Vagina (tissue), 2 donors: ENCODE data around the gene EEF2K. TPM values are rescaled to one million over a fixed set of nuclear protein-coding genes. Genes with fewer than 3 reads are reported as not detected.

Experiments used
- DNase-seq, 2 donors: peaks; one replicate each; pipeline ENCODE4 v3.0.0-alpha.2; 2017; ENCODE audit errors: extremely low spot score in 2 of 2
- H3K27ac ChIP-seq: fragments of 200-600 bp; sonication (generic); one replicate; pipeline ENCODE4 v1.5.1; 2019
- H3K27me3 ChIP-seq: fragments of 200-600 bp; sonication (generic); one replicate; pipeline ENCODE4 v1.5.1; 2019
- H3K36me3 ChIP-seq, 2 donors: fragments of 200-600 bp; sonication (generic); one replicate each; pipeline ENCODE4 v1.5.1; 2017 to 2019
- H3K4me1 ChIP-seq: fragments of 200-600 bp; sonication (generic); one replicate; pipeline ENCODE4 v1.5.1; 2019
- H3K4me3 ChIP-seq, 2 donors: fragments of 200-600 bp; sonication (generic); 1 replicate in 1 of 2; 2 replicates in 1 of 2; pipeline ENCODE4 v1.5.1; 2016 to 2019
- H3K9me3 ChIP-seq: fragments of 200-600 bp; sonication (generic); one replicate; pipeline ENCODE4 v1.5.1; 2019
- POLR2A ChIP-seq, 2 donors: fragments of 450-650 bp; IDR thresholded peaks; one replicate each; pipeline ENCODE4 v1.6.1; 2017; ENCODE audit warnings: antibody characterized with exemption in 2 of 2, mild to moderate bottlenecking in 2 of 2, moderate library complexity in 2 of 2
- POLR2AphosphoS5 ChIP-seq, 2 donors: sonication (generic); formaldehyde crosslinking; IDR thresholded peaks; one replicate each; pipeline ENCODE4 v1.9.0; 2017; ENCODE audit warnings: antibody characterized with exemption in 2 of 2, mild to moderate bottlenecking in 2 of 2, low read depth in 1 of 2; ENCODE audit not compliant: insufficient read depth in 1 of 2
- intact Hi-C: fragments of 100-400 bp; cut with DNase I; formaldehyde crosslinking; loops from one replicate; pipeline ENCODE4 v1.15.1; 2023
- total RNA-seq: library from RNA; depleted of rRNA; stranded (reverse); fragments of >200 nt; gene quantifications from one replicate; pipeline ENCODE4 v1.2.3, GENCODE V29; 2016
- TF ChIP-seq, protein P1 (sequence below), 3 experiments: fragments of 450-650 bp in 2 of 3; fragments of 200-600 bp in 1 of 3; sonication (generic) in 1 of 3; IDR thresholded peaks; one replicate each; pipeline ENCODE4 v1.5.1; 2017 to 2019; ENCODE audit warnings: antibody characterized with exemption in 3 of 3, mild to moderate bottlenecking in 2 of 3, moderate library complexity in 2 of 3

EEF2K gene
- total RNA-seq, 1 donor from 2014 or later = 50.3 TPM

DNA sequence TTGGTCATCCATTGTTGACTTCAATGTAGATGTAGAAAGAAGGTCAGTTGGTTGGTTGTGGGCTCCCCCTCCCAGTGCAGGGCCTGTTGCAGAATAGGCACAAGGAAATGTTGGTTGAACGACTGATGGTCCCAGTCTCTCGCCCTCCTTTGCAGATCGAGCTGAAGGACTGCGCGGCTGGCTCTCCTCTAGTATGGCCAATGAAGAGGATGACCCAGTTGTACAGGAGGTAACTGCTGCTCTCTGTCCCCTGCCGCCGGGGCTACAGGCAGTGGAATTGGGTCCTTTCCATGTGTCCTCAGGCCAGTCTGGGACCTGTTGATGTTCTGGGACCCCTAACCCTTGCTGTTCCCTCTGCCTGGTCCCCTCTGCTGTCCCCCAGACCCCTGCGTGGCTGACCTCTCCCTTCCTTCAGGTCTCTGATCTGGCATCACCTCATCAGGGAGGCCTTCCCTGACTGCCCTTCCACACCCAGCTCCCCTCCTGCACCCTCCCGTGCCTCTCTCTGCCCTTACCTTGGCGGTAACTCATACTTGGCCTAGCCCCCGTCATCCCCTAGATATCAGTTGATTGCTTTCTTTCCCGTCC lies 96.8 kb downstream of the EEF2K start:
- no peak for DNase-seq
- no peak overlapping the region for H3K4me3 ChIP-seq
- intact Hi-C loops = no loop called here
- H3K27me3 ChIP-seq = no peaks in the 10 kb centered on the region
- peaks cover 0 to 20% of the 10 kb centered on the region in 2 donors for H3K36me3 ChIP-seq
- H3K4me1 ChIP-seq = peaks cover 19% of the 10 kb centered on the region
- H3K9me3 ChIP-seq = no peaks in the 10 kb centered on the region
- TF ChIP-seq POLR2AphosphoS5 (IDR thresholded peaks at IDR 0.05; ENCODE audit: insufficient read depth in 1 of 2, low read depth in 1 of 2) (no peak), POLR2A (IDR thresholded peaks at IDR 0.05) (no peak)
- TF ChIP-seq, protein P1, sequence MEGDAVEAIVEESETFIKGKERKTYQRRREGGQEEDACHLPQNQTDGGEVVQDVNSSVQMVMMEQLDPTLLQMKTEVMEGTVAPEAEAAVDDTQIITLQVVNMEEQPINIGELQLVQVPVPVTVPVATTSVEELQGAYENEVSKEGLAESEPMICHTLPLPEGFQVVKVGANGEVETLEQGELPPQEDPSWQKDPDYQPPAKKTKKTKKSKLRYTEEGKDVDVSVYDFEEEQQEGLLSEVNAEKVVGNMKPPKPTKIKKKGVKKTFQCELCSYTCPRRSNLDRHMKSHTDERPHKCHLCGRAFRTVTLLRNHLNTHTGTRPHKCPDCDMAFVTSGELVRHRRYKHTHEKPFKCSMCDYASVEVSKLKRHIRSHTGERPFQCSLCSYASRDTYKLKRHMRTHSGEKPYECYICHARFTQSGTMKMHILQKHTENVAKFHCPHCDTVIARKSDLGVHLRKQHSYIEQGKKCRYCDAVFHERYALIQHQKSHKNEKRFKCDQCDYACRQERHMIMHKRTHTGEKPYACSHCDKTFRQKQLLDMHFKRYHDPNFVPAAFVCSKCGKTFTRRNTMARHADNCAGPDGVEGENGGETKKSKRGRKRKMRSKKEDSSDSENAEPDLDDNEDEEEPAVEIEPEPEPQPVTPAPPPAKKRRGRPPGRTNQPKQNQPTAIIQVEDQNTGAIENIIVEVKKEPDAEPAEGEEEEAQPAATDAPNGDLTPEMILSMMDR (IDR thresholded peaks at IDR 0.05) = no peak
- no peak overlapping the region for H3K27ac ChIP-seq

DNA sequence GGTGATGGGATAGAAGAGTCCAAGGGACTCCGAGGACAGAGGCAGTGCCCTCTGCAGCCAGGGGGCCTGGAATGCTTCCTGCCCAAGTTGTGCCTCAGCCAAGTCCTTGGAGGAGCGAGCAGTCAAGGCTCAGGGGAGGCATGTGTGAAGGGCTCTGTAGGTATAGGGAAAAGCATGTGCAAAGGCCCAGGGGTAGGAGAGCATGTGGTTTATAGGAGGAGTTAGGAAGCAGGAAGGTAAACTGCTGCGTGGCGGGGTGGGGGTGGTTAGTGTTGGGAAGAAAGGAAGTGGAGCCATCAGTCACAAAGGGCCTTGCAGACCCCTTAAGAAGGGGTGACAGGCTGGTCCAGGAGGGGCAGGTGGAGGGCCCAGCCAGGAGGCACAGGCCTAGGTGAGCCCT lies 98.3 kb downstream of the EEF2K start:
- H3K4me3 ChIP-seq = no peak overlapping the region
- TF ChIP-seq, protein P1 (IDR thresholded peaks at IDR 0.05) = no peak
- TF ChIP-seq POLR2A (IDR thresholded peaks at IDR 0.05) (no peak), POLR2AphosphoS5 (IDR thresholded peaks at IDR 0.05; ENCODE audit: insufficient read depth in 1 of 2, low read depth in 1 of 2) (no peak)
- intact Hi-C loops = no loop called here
- H3K36me3 ChIP-seq = peaks cover 0 to 29% of the 10 kb centered on the region in 2 donors
- no peaks in the 10 kb centered on the region for H3K27me3 ChIP-seq
- no peaks in the 10 kb centered on the region for H3K9me3 ChIP-seq
- peaks cover 18% of the 10 kb centered on the region for H3K4me1 ChIP-seq
- H3K27ac ChIP-seq = no peak overlapping the region
- DNase-seq = no peak

DNA sequence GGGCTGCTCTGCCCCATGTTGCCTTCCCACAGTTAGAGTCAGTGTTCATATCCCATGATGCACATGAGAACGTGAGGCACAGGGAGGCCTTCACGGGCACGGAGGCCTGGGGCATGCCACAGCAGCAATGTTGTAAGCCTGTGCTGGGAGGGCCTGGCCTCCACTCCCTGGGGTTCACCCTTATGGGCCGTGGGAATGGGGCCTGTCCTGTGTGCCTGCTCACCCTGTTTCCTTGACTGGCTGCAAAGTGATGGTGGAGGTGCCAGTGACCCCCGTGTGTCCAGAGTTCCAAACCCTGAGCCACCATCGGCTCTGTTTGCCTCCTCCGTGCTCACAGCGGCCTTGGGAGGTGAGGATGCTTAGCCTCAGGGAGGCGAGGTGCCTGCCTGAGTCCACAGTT lies 100.7 kb downstream of the EEF2K start:
- H3K9me3 ChIP-seq = no peaks in the 10 kb centered on the region
- H3K4me3 ChIP-seq = no peak overlapping the region
- H3K36me3 ChIP-seq = peaks cover 0 to 36% of the 10 kb centered on the region in 2 donors
- intact Hi-C loops = no loop called here
- H3K4me1 ChIP-seq = no peaks in the 10 kb centered on the region
- no peak overlapping the region for H3K27ac ChIP-seq
- H3K27me3 ChIP-seq = no peaks in the 10 kb centered on the region
- DNase-seq = no peak
- TF ChIP-seq, protein P1 (IDR thresholded peaks at IDR 0.05) = no peak
- TF ChIP-seq POLR2A (IDR thresholded peaks at IDR 0.05) (no peak), POLR2AphosphoS5 (IDR thresholded peaks at IDR 0.05; ENCODE audit: insufficient read depth in 1 of 2, low read depth in 1 of 2) (no peak)

DNA sequence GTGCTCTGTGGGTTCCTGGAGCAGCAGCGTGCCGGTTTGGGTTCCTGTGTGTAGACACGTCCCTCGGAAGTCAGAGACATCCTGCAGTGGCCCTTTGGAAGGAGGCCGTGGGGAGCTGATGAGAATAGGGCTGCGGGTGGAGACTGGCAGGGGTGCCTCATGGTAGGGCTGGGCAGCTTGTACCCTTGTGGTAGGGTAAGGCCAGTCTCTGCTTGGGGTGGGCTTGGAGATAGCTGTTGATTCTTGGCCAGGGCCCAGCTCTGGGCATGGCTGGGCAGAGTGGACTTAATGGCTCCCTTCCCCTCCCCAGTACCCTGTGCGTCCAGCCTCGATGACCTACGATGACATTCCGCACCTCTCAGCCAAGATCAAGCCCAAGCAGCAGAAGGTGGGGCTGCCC lies 101.8 kb downstream of the EEF2K start:
- TF ChIP-seq POLR2A (IDR thresholded peaks at IDR 0.05) (no peak), POLR2AphosphoS5 (IDR thresholded peaks at IDR 0.05; ENCODE audit: insufficient read depth in 1 of 2, low read depth in 1 of 2) (no peak)
- TF ChIP-seq, protein P1 (IDR thresholded peaks at IDR 0.05) = no peak
- H3K4me1 ChIP-seq = no peaks in the 10 kb centered on the region
- no peaks in the 10 kb centered on the region for H3K27me3 ChIP-seq
- H3K36me3 ChIP-seq = peaks cover 0 to 38% of the 10 kb centered on the region in 2 donors
- H3K4me3 ChIP-seq = no peak overlapping the region
- no peaks in the 10 kb centered on the region for H3K9me3 ChIP-seq
- intact Hi-C loops = no loop called here
- DNase-seq = no peak
- H3K27ac ChIP-seq = no peak overlapping the region

DNA sequence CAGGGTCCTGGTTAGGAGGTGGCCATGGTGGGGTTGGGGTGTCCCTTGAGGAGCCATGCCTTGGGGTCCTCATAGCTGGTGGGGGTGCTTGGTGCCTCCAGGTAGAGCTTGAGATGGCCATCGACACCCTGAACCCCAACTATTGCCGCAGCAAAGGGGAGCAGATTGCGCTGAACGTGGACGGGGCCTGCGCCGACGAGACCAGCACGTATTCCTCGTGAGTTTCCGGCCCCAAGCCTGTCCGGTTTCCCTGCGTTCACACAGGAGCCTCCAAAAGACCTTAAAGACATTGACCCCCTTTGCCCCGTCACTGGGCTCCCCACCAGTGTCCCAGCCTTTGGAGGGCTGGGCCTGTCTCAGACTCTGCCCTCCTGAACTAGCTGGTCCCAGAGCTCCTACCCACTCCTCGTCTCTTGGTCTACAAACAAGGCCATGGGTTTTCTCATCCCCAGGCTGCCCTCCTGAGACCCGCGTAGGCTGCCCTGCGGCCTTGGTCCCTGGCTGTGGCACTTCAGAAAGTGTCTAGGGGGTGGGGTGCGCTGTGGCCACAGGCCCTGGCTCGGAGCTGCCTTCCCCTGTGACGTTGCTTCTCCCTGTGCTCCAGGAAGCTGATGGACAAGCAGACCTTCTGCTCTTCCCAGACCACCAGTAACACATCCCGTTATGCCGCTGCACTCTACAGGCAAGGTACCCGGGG lies 102.9 kb downstream of the EEF2K start:
- peaks cover 0 to 33% of the 10 kb centered on the region in 2 donors for H3K36me3 ChIP-seq
- H3K4me1 ChIP-seq = no peaks in the 10 kb centered on the region
- intact Hi-C loops = no loop called here
- H3K27ac ChIP-seq = no peak overlapping the region
- no peaks in the 10 kb centered on the region for H3K9me3 ChIP-seq
- H3K27me3 ChIP-seq = no peaks in the 10 kb centered on the region
- H3K4me3 ChIP-seq = no peak overlapping the region
- DNase-seq = no peak
- TF ChIP-seq, protein P1 (IDR thresholded peaks at IDR 0.05) = no peak
- TF ChIP-seq POLR2A (IDR thresholded peaks at IDR 0.05) (no peak), POLR2AphosphoS5 (IDR thresholded peaks at IDR 0.05; ENCODE audit: insufficient read depth in 1 of 2, low read depth in 1 of 2) (no peak)
